GM15510 (cell line): ENCODE measurements around the gene ZSCAN20.

ENCODE experiments used
- POLR2A ChIP-seq: IDR thresholded peaks from 3 replicates; pipeline ENCODE4 v1.6.1; 2011; ENCODE audit warnings: borderline replicate concordance; ENCODE audit not compliant: insufficient read length; ENCODE audit errors: extremely low read depth

The ZSCAN20 gene

DNA sequence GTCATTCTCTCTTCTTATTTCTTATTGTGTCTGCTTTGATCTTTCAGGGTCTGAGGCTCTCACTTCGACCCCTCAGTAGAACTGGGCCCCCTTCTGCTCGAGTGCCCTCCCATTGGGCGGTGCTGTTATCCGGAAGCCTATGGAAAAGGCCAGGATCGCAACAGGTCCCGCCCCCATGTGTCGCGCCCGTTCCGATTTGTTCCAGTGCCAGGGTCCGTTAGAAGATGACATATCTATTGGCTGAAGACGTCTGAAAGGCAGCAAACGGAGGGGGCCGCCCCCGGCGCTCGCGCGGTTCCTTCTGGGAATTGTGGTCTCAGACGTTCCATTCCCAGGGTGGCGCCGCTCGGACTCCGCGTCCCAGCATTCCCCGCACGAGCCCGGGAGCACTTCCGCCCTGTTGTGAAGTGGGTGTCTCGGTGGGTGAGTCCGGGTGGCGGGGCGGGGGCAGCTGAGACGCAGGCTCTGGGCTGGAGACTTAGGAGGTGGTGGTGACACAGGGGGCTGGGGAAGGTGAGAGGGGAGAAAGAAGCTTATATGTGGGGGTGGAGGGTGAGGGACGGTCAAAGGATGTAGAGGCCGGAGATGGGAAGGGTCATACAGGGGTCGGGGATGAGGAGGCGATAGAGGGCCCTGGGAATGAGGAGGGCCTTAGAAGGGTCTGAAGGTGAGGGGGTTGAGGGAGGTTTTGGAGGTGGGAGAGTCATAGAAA lies at the start of gene ZSCAN20:
TSS of gene ZSCAN20 (plus strand) at position 377 of the 712 bp plus-strand sequence. CDS start 6,644 bp downstream, outside the sequence.
- peak; percentile 69 for TF ChIP-seq POLR2A

DNA sequence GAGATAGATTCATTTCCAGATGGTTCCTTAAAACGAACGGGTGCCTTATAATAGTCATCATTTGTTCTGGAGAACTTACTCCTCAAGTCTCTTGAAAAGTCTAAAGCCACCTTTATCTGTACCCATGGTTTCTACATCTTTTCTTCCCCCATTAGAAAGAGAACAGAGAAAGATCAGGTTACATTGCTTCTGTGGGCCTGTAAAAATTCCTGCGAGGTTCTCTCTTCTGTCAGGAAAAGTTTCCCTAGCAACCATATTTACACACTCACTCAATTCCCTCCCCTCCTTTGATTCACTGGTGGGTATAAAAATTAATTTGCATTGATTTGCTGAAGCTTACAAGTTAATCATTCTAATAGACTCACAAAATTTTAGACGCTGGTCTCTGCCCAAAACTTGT lies 48.2 kb upstream of the ZSCAN20 start:
- no peak for TF ChIP-seq POLR2A

- no peak for TF ChIP-seq POLR2A
Measured at GRCh38 chr1:33424610-33425009, 47.8 kb upstream of the ZSCAN20 start.

- no peak for TF ChIP-seq POLR2A
Measured at GRCh38 chr1:33425900-33426299, 46.5 kb upstream of the ZSCAN20 start.

DNA sequence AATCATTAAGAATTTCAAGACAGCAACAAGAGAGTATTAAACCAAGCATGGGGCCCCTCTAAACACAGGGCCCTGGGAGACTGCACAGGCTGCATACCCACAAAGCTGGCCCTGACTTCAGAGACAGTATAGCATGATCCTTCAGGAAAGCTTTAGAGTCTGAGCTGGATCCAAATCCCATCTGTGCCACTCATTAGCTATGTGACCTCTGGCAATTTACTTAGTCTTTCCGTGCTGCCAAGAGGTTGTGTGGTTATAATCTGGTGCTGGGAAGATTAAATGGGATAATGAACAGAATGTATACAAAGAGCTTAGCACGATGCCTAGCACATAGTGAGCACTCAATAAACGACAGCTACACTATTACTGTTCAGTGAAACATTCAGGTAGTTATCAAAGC lies 45.5 kb upstream of the ZSCAN20 start:
- no peak for TF ChIP-seq POLR2A

DNA sequence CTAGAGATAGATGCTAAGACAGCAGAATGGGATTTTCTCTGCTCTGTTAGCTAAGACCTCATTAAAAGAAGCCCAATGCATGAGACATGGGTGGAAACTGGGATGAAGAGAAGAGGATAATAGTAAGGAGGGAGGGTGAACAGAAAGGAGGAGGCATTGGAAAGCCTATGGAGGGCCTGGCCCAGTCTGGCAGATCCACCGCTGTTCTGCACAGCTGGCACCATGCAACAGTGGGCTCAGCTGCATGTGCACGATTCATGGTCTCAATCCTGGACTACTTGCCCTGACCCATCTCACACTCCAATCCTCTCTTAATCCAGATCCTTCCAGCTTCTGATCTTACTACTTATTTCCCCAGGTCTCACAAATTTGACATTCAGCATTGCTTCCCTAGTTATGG lies 43.8 kb upstream of the ZSCAN20 start:
- no peak for TF ChIP-seq POLR2A

DNA sequence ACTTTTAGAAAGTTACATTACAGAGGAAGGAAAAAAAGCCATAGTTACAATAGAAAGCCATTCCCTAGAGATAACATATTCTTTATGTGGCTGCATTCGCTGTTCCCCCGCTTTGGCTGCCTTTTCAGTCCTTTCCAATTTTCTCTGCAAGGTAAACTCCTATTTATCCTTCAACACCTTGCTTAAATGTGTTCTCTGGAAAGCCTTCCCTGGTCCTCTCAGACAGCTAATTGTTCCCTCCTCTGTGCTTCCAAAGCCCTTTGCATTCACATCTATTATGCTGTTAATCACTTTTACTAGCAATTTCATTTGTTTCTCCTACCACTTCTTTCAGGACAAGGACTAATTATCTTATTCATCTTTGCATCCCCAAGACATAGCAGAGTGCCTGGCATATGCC lies 43.1 kb upstream of the ZSCAN20 start:
- no peak for TF ChIP-seq POLR2A

GRCh38 chr1:33429856-33430691 lies 42.4 kb upstream of the ZSCAN20 start:
- TF ChIP-seq POLR2A = no peak

- no peak for TF ChIP-seq POLR2A
Measured at GRCh38 chr1:33430692-33431593, 41.5 kb upstream of the ZSCAN20 start, which contains the start of gene PHC2. Gene PHC2, minus strand, starts transcription at chr1:33431095. Its CDS starts 55,556 bp downstream, at chr1:33375539.

- TF ChIP-seq POLR2A = no peak
Measured at GRCh38 chr1:33433509-33434362, 38.7 kb upstream of the ZSCAN20 start.

DNA sequence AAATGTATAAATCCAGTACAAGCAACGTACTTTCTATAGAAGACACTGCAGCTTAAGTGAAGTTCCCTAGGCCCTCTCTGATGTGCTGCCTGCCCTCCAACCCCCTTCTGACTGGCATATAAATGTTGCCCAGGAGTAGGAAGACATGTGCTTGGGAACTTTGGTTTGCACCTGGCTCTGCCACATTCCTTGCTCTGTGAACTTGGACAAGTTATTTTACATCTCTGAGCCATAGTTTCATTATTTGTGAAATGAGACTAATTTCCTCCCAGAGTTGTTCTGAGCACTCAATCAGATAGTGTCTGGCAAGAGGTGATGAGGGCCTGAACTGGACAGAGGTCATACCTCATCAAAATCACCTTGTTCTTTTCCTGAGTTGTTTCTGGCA lies 38.1 kb upstream of the ZSCAN20 start:
- TF ChIP-seq POLR2A = no peak

DNA sequence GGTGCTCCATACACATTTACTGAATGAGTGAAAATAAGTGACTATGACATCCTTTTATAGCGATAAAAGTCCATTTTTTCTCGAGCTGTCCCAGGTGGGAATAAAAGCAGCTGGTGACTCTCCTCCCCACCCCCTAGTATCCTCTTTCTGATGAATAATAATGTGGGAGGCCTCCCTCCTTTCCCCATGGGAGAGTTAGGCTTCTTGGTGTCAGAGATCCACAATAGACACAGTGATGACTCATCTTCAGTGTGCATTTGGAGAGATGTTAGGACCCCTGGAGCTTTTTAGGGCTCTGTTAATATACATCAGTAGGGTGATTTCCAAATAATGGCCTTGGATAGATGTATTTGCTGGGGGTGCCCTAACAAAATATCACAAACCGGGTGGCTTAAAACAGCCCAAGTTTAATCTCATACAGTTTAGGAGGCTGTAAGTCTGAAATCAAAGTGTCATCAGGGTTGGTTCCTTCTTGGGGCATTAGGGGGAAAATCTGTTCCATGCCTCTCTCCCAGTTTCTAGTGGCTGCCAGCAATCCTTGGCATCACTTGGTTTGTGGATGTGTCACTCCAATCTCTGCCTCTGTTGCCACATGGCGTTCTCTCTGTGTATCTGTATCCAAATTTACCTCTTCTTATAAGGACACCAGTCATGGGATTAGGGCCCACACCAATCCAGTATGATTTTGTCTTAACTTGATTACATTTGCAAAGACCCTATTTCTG lies 37.2 kb upstream of the ZSCAN20 start:
- no peak for TF ChIP-seq POLR2A

- no peak for TF ChIP-seq POLR2A
Measured at GRCh38 chr1:33436557-33437285, 35.7 kb upstream of the ZSCAN20 start.

DNA sequence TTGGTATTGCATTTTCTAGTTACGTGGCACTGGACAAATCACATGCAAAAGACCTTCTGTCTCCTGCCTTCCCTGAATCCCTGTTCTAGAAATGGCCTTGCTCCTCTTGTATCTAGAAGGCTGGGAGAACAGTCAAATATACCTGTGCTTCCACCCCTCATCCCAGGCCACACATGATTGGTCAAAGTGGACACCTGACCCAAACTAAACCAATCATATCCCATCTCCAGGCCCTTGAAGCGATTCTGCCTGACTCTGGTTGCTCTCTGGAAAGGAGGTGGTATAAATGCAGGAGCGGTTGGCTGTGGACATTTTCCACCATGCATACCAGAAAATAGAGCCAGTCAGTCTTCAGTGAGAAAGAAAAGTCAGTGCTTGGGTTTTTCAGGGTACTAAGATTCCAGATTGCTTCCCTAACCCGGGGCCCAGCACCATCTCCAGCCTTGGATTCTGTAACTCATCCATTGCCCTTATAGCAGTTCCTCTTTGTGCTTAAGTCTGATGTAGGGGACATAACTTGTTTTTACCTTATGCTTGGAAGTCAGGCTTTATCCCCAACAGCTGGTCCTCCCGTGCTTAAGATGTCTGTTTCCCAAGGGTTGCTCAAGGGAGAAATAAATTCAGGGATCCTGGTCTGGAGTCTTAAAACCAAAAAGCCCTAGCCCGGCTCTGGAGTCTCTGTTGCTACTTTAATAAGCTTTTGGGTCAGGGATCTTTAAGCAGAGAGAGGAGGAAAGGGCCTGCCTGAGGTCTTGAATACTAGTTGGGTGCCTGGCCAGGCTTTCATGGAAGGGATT lies 33.9 kb upstream of the ZSCAN20 start:
- no peak for TF ChIP-seq POLR2A
